ENCODE data around the gene GLYR1. TPM values are rescaled to one million over a fixed set of nuclear protein-coding genes. Genes with fewer than 3 reads are reported as not detected.

The GLYR1 gene
- total and polyA plus RNA-seq, 2 experiments from 2014 or later, result 59.9 to 105 TPM

DNA sequence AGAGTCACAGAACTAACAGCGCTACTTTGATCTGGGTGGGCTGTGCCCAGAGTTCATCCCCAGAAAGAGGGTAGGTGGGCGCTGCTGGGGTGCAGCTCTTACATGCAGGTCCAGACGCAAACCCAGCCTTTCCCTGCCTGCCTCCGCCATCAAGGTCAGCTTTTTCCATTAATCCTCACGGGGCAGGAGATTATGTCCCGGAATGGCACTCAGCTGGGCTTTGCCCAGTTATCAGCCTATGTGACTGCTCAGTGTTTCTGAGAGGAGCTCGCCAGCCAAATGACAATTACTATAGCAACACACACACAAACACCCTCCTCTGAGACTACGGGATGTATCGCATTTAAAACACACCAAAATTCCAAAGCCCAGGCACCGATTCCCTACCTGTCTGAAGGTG, 20.1 kb downstream of the GLYR1 start (continued):
- TF ChIP-seq STAT1 (IDR thresholded peaks at IDR 0.05; ENCODE audit: unreplicated experiment), result no peak
- TF ChIP-seq, protein P1, sequence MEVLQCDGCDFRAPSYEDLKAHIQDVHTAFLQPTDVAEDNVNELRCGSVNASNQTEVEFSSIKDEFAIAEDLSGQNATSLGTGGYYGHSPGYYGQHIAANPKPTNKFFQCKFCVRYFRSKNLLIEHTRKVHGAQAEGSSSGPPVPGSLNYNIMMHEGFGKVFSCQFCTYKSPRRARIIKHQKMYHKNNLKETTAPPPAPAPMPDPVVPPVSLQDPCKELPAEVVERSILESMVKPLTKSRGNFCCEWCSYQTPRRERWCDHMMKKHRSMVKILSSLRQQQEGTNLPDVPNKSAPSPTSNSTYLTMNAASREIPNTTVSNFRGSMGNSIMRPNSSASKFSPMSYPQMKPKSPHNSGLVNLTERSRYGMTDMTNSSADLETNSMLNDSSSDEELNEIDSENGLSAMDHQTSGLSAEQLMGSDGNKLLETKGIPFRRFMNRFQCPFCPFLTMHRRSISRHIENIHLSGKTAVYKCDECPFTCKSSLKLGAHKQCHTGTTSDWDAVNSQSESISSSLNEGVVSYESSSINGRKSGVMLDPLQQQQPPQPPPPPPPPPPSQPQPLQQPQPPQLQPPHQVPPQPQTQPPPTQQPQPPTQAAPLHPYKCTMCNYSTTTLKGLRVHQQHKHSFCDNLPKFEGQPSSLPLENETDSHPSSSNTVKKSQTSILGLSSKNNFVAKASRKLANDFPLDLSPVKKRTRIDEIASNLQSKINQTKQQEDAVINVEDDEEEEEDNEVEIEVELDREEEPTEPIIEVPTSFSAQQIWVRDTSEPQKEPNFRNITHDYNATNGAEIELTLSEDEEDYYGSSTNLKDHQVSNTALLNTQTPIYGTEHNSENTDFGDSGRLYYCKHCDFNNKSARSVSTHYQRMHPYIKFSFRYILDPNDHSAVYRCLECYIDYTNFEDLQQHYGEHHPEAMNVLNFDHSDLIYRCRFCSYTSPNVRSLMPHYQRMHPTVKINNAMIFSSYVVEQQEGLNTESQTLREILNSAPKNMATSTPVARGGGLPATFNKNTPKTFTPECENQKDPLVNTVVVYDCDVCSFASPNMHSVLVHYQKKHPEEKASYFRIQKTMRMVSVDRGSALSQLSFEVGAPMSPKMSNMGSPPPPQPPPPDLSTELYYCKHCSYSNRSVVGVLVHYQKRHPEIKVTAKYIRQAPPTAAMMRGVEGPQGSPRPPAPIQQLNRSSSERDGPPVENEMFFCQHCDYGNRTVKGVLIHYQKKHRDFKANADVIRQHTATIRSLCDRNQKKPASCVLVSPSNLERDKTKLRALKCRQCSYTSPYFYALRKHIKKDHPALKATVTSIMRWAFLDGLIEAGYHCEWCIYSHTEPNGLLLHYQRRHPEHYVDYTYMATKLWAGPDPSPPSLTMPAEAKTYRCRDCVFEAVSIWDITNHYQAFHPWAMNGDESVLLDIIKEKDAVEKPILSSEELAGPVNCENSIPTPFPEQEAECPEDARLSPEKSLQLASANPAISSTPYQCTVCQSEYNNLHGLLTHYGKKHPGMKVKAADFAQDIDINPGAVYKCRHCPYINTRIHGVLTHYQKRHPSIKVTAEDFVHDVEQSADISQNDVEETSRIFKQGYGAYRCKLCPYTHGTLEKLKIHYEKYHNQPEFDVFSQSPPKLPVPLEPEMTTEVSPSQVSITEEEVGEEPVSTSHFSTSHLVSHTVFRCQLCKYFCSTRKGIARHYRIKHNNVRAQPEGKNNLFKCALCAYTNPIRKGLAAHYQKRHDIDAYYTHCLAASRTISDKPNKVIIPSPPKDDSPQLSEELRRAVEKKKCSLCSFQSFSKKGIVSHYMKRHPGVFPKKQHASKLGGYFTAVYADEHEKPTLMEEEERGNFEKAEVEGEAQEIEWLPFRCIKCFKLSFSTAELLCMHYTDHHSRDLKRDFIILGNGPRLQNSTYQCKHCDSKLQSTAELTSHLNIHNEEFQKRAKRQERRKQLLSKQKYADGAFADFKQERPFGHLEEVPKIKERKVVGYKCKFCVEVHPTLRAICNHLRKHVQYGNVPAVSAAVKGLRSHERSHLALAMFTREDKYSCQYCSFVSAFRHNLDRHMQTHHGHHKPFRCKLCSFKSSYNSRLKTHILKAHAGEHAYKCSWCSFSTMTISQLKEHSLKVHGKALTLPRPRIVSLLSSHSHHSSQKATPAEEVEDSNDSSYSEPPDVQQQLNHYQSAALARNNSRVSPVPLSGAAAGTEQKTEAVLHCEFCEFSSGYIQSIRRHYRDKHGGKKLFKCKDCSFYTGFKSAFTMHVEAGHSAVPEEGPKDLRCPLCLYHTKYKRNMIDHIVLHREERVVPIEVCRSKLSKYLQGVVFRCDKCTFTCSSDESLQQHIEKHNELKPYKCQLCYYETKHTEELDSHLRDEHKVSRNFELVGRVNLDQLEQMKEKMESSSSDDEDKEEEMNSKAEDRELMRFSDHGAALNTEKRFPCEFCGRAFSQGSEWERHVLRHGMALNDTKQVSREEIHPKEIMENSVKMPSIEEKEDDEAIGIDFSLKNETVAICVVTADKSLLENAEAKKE (CRISPR knock-in tag; IDR thresholded peaks at IDR 0.05), result no peak

- H3K4me1 ChIP-seq (ENCODE audit: insufficient read depth), result no peaks in the 10 kb centered on the region
- no peak overlapping the region for H3K27ac ChIP-seq (ENCODE audit: low read depth)
- H3K9me2 ChIP-seq (ENCODE audit: insufficient read depth), result no peaks in the 10 kb centered on the region
- H3K4me1 Mint-ChIP-seq, result no peaks in the 10 kb centered on the region
- no peak overlapping the region for H3K4me3 Mint-ChIP-seq
- H4K20me1 ChIP-seq (replicated peaks; ENCODE audit: insufficient read depth), result peaks cover 24% of the 10 kb centered on the region
- H3K79me2 ChIP-seq (replicated peaks; ENCODE audit: insufficient read depth), result no peaks in the 10 kb centered on the region
- ATAC-seq (no peak), DNase-seq (ENCODE audit: low spot score) (no peak)
- peaks cover 48% of the 10 kb centered on the region for H3K36me3 ChIP-seq (ENCODE audit: insufficient read depth)
- no peaks in the 10 kb centered on the region for H3K9me3 Mint-ChIP-seq
- no peak overlapping the region for H3K27ac Mint-ChIP-seq
- H2AFZ ChIP-seq, result no peak overlapping the region
- H3F3A ChIP-seq (replicated peaks; ENCODE audit: low read depth), result no peaks in the 10 kb centered on the region; the same call in 1 of the 2 replicates
- H3K27me3 Mint-ChIP-seq (ENCODE audit: insufficient read depth, low read depth, poor library complexity), result peaks cover 3% of the 10 kb centered on the region
- H3K36me3 Mint-ChIP-seq (ENCODE audit: low read depth), result peaks cover 78% of the 10 kb centered on the region
- no peaks in the 10 kb centered on the region for H3K27me3 ChIP-seq (ENCODE audit: insufficient read depth)
- H3K4me3 ChIP-seq, result no peak overlapping the region
- no peak overlapping the region for H3K4me2 ChIP-seq
- TF ChIP-seq, protein P1 (CRISPR knock-in tag; IDR thresholded peaks at IDR 0.05), result no peak
- TF ChIP-seq JUNB (IDR thresholded peaks at IDR 0.05; ENCODE audit: unreplicated experiment), result no peak
- TF ChIP-seq ZNF331 (CRISPR knock-in tag; IDR thresholded peaks at IDR 0.05; ENCODE audit: low read depth), result no peak
- TF ChIP-seq STAT1 (IDR thresholded peaks at IDR 0.05; ENCODE audit: unreplicated experiment), result no peak
- TF ChIP-seq ZNF114 (CRISPR knock-in tag; IDR thresholded peaks at IDR 0.05), result no peak
- no peak for TF ChIP-seq POLR2AphosphoS5 (IDR thresholded peaks at IDR 0.05; ENCODE audit: low read depth)
- TF ChIP-seq CTCF (conservative IDR thresholded peaks at IDR 0.05; ENCODE audit: low read depth in 2 of 2), result no peak
Observed at GRCh38 chr16:4826526-4826925, 20.6 kb downstream of the GLYR1 start.

All from GM23338 (cell line).